NAMALWA (cell line): ENCODE data around the gene PCDHGA1.
"Not testable (repeated sequence)": the region's sequence is repeated elsewhere in the genome, so short reads cannot be mapped to it uniquely, and the experiment has no call there.

Experiments used
- DNase-seq: peaks from one replicate; pipeline ENCODE4 v3.0.0-alpha.2; 2015; ENCODE audit warnings: low spot score

PCDHGA1 gene

GRCh38 chr5:141346017-141346416, 15.7 kb downstream of the PCDHGA1 start:
- not testable (repeated sequence) for DNase-seq

GRCh38 chr5:141349917-141350619, 19.8 kb downstream of the PCDHGA1 start, which contains the start of gene PCDHGB1:
Gene PCDHGB1, plus strand, starts transcription at chr5:141350099. Its CDS starts 162 bp downstream, at chr5:141350261.
- DNase-seq: peak; percentile 92

GRCh38 chr5:141351591-141351990, 21.3 kb downstream of the PCDHGA1 start:
- no peak for DNase-seq

- DNase-seq: peak; percentile 63
These were observed 24.7 kb downstream of the PCDHGA1 start, which contains the start of gene PCDHGA4 for GRCh38 chr5:141354900-141355469. Gene PCDHGA4, plus strand, starts transcription at chr5:141355021. Its CDS starts 87 bp downstream, at chr5:141355108.

- DNase-seq: no peak
These were observed 25.3 kb downstream of the PCDHGA1 start for GRCh38 chr5:141355641-141356040.

GRCh38 chr5:141356133-141356532, 25.8 kb downstream of the PCDHGA1 start:
- DNase-seq: no peak

- DNase-seq: no peak
These were observed 26.6 kb downstream of the PCDHGA1 start for GRCh38 chr5:141356950-141357349.

GRCh38 chr5:141359790-141360426, 29.6 kb downstream of the PCDHGA1 start, which contains the start of gene PCDHGB2:
Gene PCDHGB2, plus strand, starts transcription at chr5:141359994. Its CDS starts 142 bp downstream, at chr5:141360136.
- DNase-seq: peak; percentile 89

GRCh38 chr5:141360685-141361084, 30.4 kb downstream of the PCDHGA1 start:
- no peak for DNase-seq

GRCh38 chr5:141362719-141363118, 32.4 kb downstream of the PCDHGA1 start:
- DNase-seq: peak; percentile 21

GRCh38 chr5:141363952-141364660, 33.8 kb downstream of the PCDHGA1 start, which contains the start of gene PCDHGA5:
Gene PCDHGA5, plus strand, starts transcription at chr5:141364162. Its CDS starts 169 bp downstream, at chr5:141364331.
- DNase-seq: no peak

- DNase-seq: no peak
These were observed 35.9 kb downstream of the PCDHGA1 start for GRCh38 chr5:141366016-141366896.

- DNase-seq: peak; percentile 54
These were observed 39.9 kb downstream of the PCDHGA1 start, which contains the start of gene PCDHGB3 for GRCh38 chr5:141369994-141370848. Gene PCDHGB3, plus strand, starts transcription at chr5:141370242. Its CDS starts 153 bp downstream, at chr5:141370395.

GRCh38 chr5:141371572-141372475, 41.5 kb downstream of the PCDHGA1 start:
- no peak for DNase-seq

- DNase-seq: peak; percentile 41
These were observed 43.5 kb downstream of the PCDHGA1 start, which contains the start of gene PCDHGA6 for GRCh38 chr5:141373673-141374317. Gene PCDHGA6, plus strand, starts transcription at chr5:141373891. Its CDS starts 193 bp downstream, at chr5:141374084.

GRCh38 chr5:141374627-141375026, 44.3 kb downstream of the PCDHGA1 start:
- DNase-seq: no peak

GRCh38 chr5:141375444-141376155, 45.3 kb downstream of the PCDHGA1 start:
- DNase-seq: not testable (repeated sequence)
